HepG2 (cell line): ENCODE data around the gene SH2D3A. TPM values are rescaled to one million over a fixed set of nuclear protein-coding genes. Genes with fewer than 3 reads are reported as not detected.

Experiments used
- AHR ChIP-seq: IDR thresholded peaks from 2 replicates; pipeline ENCODE4 v1.6.1; 2018; ENCODE audit warnings: missing genetic modification reagents, missing compliant biosample characterization
- CENPT ChIP-seq: sonication (generic); formaldehyde crosslinking; IDR thresholded peaks from 2 replicates; pipeline ENCODE4 v1.8.0; 2022; ENCODE audit warnings: low read depth, mild to moderate bottlenecking, moderate library complexity, missing genetic modification reagents
- HCFC1 ChIP-seq: fragments of 150-350 bp; IDR thresholded peaks from 2 replicates; pipeline ENCODE4 v1.6.1; 2014; ENCODE audit warnings: low read depth, low read length
- MIER2 ChIP-seq: IDR thresholded peaks from 2 replicates; pipeline ENCODE4 v1.6.1; 2016; ENCODE audit warnings: missing biosample characterization, missing genetic modification reagents
- PHF8 ChIP-seq: sonication (generic); formaldehyde crosslinking; IDR thresholded peaks from 2 replicates; pipeline ENCODE4 v1.5.0; 2020; ENCODE audit warnings: missing genetic modification reagents
- RBAK ChIP-seq: sonication (generic); formaldehyde crosslinking; IDR thresholded peaks from 2 replicates; pipeline ENCODE4 v1.5.1; 2020; ENCODE audit warnings: mild to moderate bottlenecking, missing genetic modification reagents
- SALL1 ChIP-seq: sonication (generic); formaldehyde crosslinking; IDR thresholded peaks from 2 replicates; pipeline ENCODE4 v1.8.0; 2022; ENCODE audit warnings: mild to moderate bottlenecking, missing genetic modification reagents
- ZNF12 ChIP-seq: sonication (generic); formaldehyde crosslinking; IDR thresholded peaks from 2 replicates; pipeline ENCODE4 v1.5.0; 2020; ENCODE audit warnings: missing genetic modification reagents
- ZNF143 ChIP-seq: sonication (generic); formaldehyde crosslinking; IDR thresholded peaks from 2 replicates; pipeline ENCODE4 v1.4.0; 2020; ENCODE audit warnings: missing genetic modification reagents
- ZNF234 ChIP-seq: sonication (generic); formaldehyde crosslinking; conservative IDR thresholded peaks from 2 replicates; pipeline ENCODE4 v1.5.1; 2020; ENCODE audit warnings: mild to moderate bottlenecking, missing genetic modification reagents
- ZNF260 ChIP-seq: sonication (generic); formaldehyde crosslinking; IDR thresholded peaks from 2 replicates; pipeline ENCODE4 v1.4.0; 2020; ENCODE audit warnings: missing genetic modification reagents, low read depth, mild to moderate bottlenecking, borderline replicate concordance
- ZNF333 ChIP-seq: sonication (generic); formaldehyde crosslinking; IDR thresholded peaks from 2 replicates; pipeline ENCODE4 v1.4.0; 2020; ENCODE audit warnings: mild to moderate bottlenecking, missing genetic modification reagents, borderline replicate concordance
- ZNF879 ChIP-seq: sonication (generic); formaldehyde crosslinking; IDR thresholded peaks from 2 replicates; pipeline ENCODE4 v1.8.1; 2023; ENCODE audit warnings: missing genetic modification reagents
- polyA plus RNA-seq, 8 experiments: library from polyadenylated mRNA; depleted of rRNA in 3 of 8; stranded (reverse) in 7 of 8; unstranded in 1 of 8; fragments of >200 nt; fragmentation: Illumina TruSeq in 4 of 8; extraction: Trizol in 4 of 8; gene quantifications; 2 replicates each; pipeline versions ENCODE4 v1.2.1 to v1.2.3, GENCODE V29; 2011 to 2016; ENCODE audit warnings: low read depth in 4 of 8, missing spikeins in 1 of 8, mixed read lengths in 1 of 8; ENCODE audit not compliant: insufficient read depth in 1 of 8
- total RNA-seq, 5 experiments: library from RNA; depleted of rRNA; stranded (reverse); fragments of >200 nt; fragmentation: Illumina TruSeq; extraction: Trizol; gene quantifications; 2 replicates each; pipeline ENCODE4 v1.2.3, GENCODE V29; 2016; ENCODE audit warnings: low read depth in 1 of 5
- TF ChIP-seq, protein P1 (sequence below): sonication (generic); formaldehyde crosslinking; IDR thresholded peaks from 2 replicates; pipeline ENCODE4 v1.4.0; 2020; ENCODE audit warnings: missing genetic modification reagents, borderline replicate concordance
- TF ChIP-seq, protein P2 (sequence below), 2 experiments: sonication (generic) in 1 of 2; formaldehyde crosslinking in 1 of 2; IDR thresholded peaks; 2 replicates each; pipeline versions ENCODE4 v1.5.1 to v1.6.1; 2011 to 2020; ENCODE audit warnings: borderline replicate concordance in 1 of 2, low read depth in 1 of 2, low read length in 1 of 2, mild to moderate bottlenecking in 1 of 2, missing genetic modification reagents in 1 of 2, moderate library complexity in 1 of 2
- TF ChIP-seq, protein P3 (sequence below): sonication (generic); formaldehyde crosslinking; IDR thresholded peaks from 2 replicates; pipeline ENCODE4 v1.9.0; 2021; ENCODE audit warnings: missing genetic modification reagents, borderline replicate concordance
- TF ChIP-seq, protein P4 (sequence below): sonication (generic); formaldehyde crosslinking; IDR thresholded peaks from 2 replicates; pipeline ENCODE4 v1.5.1; 2020; ENCODE audit warnings: missing genetic modification reagents, mild to moderate bottlenecking, borderline replicate concordance

The SH2D3A gene
- total and polyA plus RNA-seq, 2 of the 13 experiments (the other 11 are each of a cell fraction or from before 2014, with no cell fraction given), result 1.0 to 2.2 TPM

DNA sequence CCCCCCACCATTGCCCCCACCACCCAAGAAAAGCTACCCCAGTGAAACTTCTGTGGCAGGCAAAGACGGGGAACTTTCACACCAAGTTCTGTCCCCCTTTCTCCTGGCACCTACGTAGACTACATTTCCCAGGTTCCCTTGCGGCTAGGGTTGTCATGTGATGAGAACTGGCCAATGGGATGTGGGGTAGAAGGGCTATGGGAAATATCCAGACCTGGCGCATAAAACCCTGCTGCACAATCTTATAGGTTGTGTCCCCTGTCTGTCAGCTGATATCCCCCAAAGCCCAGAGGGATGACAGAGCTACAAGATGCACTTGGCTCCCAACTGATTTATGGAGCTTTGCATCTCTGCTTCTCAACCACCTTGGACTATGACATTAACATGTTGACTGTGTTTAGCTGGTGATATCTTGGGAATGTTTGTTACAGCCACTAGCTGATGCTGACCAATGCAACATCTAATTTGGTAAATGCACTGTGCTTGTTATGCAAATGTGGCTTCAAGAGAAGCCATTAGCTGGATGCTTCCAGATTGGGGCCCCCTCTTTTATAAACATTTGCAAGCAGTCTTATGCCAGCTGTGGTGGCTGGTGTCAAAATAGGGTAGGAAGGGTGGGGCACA is 6.1 kb downstream of the SH2D3A start (continued):
- TF ChIP-seq, protein P1, sequence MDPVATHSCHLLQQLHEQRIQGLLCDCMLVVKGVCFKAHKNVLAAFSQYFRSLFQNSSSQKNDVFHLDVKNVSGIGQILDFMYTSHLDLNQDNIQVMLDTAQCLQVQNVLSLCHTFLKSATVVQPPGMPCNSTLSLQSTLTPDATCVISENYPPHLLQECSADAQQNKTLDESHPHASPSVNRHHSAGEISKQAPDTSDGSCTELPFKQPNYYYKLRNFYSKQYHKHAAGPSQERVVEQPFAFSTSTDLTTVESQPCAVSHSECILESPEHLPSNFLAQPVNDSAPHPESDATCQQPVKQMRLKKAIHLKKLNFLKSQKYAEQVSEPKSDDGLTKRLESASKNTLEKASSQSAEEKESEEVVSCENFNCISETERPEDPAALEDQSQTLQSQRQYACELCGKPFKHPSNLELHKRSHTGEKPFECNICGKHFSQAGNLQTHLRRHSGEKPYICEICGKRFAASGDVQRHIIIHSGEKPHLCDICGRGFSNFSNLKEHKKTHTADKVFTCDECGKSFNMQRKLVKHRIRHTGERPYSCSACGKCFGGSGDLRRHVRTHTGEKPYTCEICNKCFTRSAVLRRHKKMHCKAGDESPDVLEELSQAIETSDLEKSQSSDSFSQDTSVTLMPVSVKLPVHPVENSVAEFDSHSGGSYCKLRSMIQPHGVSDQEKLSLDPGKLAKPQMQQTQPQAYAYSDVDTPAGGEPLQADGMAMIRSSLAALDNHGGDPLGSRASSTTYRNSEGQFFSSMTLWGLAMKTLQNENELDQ (CRISPR knock-in tag), result no peak
- TF ChIP-seq MIER2 (no peak), ZNF234 (CRISPR knock-in tag) (no peak), AHR (CRISPR knock-in tag) (no peak), RBAK (CRISPR knock-in tag) (peak; percentile 95), CENPT (no peak), ZNF12 (CRISPR knock-in tag) (peak; percentile 69; the same call in 1 of the 2 replicates), HCFC1 (peak; percentile 53; the same call in 1 of the 2 replicates), ZNF143 (CRISPR knock-in tag) (peak; percentile 86), ZNF260 (CRISPR knock-in tag) (no peak), SALL1 (CRISPR knock-in tag) (no peak), ZNF879 (CRISPR knock-in tag) (no peak), PHF8 (no peak), ZNF333 (no peak)
- TF ChIP-seq, protein P2, sequence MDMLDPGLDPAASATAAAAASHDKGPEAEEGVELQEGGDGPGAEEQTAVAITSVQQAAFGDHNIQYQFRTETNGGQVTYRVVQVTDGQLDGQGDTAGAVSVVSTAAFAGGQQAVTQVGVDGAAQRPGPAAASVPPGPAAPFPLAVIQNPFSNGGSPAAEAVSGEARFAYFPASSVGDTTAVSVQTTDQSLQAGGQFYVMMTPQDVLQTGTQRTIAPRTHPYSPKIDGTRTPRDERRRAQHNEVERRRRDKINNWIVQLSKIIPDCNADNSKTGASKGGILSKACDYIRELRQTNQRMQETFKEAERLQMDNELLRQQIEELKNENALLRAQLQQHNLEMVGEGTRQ (IDR thresholded peaks at IDR 0.05; ENCODE audit: low read depth, low read length), result peak; percentile 41; the same call in 1 of the 2 replicates
- TF ChIP-seq, protein P2 (CRISPR knock-in tag; IDR thresholded peaks at IDR 0.05; ENCODE audit: borderline replicate concordance), result peak; percentile 72; the same call in 1 of the 2 replicates
- TF ChIP-seq, protein P3, sequence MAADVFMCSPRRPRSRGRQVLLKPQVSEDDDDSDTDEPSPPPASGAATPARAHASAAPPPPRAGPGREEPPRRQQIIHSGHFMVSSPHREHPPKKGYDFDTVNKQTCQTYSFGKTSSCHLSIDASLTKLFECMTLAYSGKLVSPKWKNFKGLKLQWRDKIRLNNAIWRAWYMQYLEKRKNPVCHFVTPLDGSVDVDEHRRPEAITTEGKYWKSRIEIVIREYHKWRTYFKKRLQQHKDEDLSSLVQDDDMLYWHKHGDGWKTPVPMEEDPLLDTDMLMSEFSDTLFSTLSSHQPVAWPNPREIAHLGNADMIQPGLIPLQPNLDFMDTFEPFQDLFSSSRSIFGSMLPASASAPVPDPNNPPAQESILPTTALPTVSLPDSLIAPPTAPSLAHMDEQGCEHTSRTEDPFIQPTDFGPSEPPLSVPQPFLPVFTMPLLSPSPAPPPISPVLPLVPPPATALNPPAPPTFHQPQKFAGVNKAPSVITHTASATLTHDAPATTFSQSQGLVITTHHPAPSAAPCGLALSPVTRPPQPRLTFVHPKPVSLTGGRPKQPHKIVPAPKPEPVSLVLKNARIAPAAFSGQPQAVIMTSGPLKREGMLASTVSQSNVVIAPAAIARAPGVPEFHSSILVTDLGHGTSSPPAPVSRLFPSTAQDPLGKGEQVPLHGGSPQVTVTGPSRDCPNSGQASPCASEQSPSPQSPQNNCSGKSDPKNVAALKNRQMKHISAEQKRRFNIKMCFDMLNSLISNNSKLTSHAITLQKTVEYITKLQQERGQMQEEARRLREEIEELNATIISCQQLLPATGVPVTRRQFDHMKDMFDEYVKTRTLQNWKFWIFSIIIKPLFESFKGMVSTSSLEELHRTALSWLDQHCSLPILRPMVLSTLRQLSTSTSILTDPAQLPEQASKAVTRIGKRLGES, result no peak
- TF ChIP-seq, protein P4, sequence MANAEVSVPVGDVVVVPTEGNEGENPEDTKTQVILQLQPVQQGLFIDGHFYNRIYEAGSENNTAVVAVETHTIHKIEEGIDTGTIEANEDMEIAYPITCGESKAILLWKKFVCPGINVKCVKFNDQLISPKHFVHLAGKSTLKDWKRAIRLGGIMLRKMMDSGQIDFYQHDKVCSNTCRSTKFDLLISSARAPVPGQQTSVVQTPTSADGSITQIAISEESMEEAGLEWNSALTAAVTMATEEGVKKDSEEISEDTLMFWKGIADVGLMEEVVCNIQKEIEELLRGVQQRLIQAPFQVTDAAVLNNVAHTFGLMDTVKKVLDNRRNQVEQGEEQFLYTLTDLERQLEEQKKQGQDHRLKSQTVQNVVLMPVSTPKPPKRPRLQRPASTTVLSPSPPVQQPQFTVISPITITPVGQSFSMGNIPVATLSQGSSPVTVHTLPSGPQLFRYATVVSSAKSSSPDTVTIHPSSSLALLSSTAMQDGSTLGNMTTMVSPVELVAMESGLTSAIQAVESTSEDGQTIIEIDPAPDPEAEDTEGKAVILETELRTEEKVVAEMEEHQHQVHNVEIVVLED (CRISPR knock-in tag), result no peak
- TF ChIP-seq, all 625 proteins: peak for 8
